Limb (tissue), 2 donors: ENCODE measurements around the gene PRAMEF2.
"Not testable (repeated sequence)": the region's sequence is repeated elsewhere in the genome, so short reads cannot be mapped to it uniquely, and the experiment has no call there.

ENCODE experiments used
- DNase-seq, 2 donors: peaks; one replicate each; pipeline ENCODE4 v3.0.0-alpha.2; 2016; ENCODE audit errors: extremely low spot score in 2 of 2

The PRAMEF2 gene

GRCh38 chr1:12856786-12857185 lies at the start of gene PRAMEF2:
PRAMEF2 (plus strand) TSS chr1:12857086; CDS start chr1:12859010, 1,924 bp downstream.
- DNase-seq, result not testable (repeated sequence)

- DNase-seq, result no peak
These were observed 47.0 kb upstream of the PRAMEF2 start for GRCh38 chr1:12809933-12810332.

- no peak for DNase-seq
These were observed 46.0 kb upstream of the PRAMEF2 start for GRCh38 chr1:12810691-12811408.

- DNase-seq, result no peak
These were observed 45.5 kb upstream of the PRAMEF2 start for GRCh38 chr1:12811409-12811784.

GRCh38 chr1:12819061-12819460 lies 37.8 kb upstream of the PRAMEF2 start:
- DNase-seq, result not testable (repeated sequence)

GRCh38 chr1:12831310-12831709 lies 25.6 kb upstream of the PRAMEF2 start, which contains the start of gene PRAMEF11:
PRAMEF11 (minus strand) TSS chr1:12831410; CDS start chr1:12828789, 2,621 bp downstream.
- DNase-seq, result not testable (repeated sequence)

- DNase-seq, result not testable (repeated sequence)
These were observed 23.6 kb upstream of the PRAMEF2 start for GRCh38 chr1:12833251-12833650.

GRCh38 chr1:12848620-12849019 lies 8.3 kb upstream of the PRAMEF2 start, which contains the start of gene HNRNPCL1:
HNRNPCL1 (minus strand) TSS chr1:12848720; CDS start chr1:12848289, 431 bp downstream.
- DNase-seq, result not testable (repeated sequence)

- DNase-seq, result no peak
These were observed 5.1 kb upstream of the PRAMEF2 start for GRCh38 chr1:12851779-12852178.

GRCh38 chr1:12863131-12863880 lies 6.4 kb downstream of the PRAMEF2 start:
- DNase-seq, result not testable (repeated sequence)

GRCh38 chr1:12878453-12878852 lies 21.6 kb downstream of the PRAMEF2 start:
- DNase-seq, result not testable (repeated sequence)

- DNase-seq, result not testable (repeated sequence)
These were observed 29.2 kb downstream of the PRAMEF2 start, which contains the start of gene PRAMEF4 for GRCh38 chr1:12886101-12886500. PRAMEF4 (minus strand) TSS chr1:12886201; CDS start chr1:12883394, 2,807 bp downstream.

- not testable (repeated sequence) for DNase-seq
These were observed 41.3 kb downstream of the PRAMEF2 start, which contains the start of gene PRAMEF10 for GRCh38 chr1:12898170-12898569. PRAMEF10 (minus strand) TSS chr1:12898270; CDS start chr1:12895847, 2,423 bp downstream.

GRCh38 chr1:12899186-12899585 lies 42.3 kb downstream of the PRAMEF2 start:
- DNase-seq, result not testable (repeated sequence)

GRCh38 chr1:12903793-12904572 lies 47.1 kb downstream of the PRAMEF2 start:
- DNase-seq, result not testable (repeated sequence)
